ENCODE data around the gene P2RX2. TPM values are rescaled to one million over a fixed set of nuclear protein-coding genes. Genes with fewer than 3 reads are reported as not detected.

The P2RX2 gene
- total RNA-seq, 4 donors from 2014 or later = 0.74 to 2.8 TPM; not detected in 2

DNA sequence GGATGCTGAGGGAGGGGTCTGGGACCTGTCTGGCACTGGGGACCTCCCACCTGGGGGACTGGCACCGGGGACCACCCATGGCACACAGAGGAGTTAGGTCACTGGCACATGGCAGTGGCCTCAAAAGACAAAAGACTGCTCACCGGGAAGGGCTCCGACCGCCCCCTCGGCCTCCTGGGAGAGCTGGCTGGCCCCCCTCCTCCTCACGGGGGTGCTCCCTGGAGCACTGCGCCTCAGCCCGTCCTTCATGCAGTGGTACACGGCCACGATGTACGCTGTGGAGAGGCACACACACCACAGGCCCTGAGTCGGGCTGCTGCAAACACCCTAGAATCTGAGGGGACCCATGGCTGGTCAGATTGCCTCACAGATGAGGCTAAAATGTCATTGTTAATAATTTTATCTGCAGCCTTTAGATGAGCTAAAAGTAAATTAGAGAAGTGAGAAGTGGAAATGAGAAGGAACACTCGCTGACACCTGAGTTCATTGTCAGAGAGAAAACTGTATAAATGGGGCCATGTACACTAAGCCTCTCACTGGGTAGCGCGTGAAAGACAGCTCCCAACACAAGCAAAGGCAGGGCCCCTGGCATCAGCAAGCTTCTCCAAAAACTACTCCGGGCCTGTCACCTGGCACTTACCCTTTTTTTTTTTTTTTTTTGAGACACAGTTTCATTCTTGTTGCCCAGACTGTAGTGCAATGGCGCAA, 14.1 kb downstream of the P2RX2 start:
- TF ChIP-seq, protein P1, sequence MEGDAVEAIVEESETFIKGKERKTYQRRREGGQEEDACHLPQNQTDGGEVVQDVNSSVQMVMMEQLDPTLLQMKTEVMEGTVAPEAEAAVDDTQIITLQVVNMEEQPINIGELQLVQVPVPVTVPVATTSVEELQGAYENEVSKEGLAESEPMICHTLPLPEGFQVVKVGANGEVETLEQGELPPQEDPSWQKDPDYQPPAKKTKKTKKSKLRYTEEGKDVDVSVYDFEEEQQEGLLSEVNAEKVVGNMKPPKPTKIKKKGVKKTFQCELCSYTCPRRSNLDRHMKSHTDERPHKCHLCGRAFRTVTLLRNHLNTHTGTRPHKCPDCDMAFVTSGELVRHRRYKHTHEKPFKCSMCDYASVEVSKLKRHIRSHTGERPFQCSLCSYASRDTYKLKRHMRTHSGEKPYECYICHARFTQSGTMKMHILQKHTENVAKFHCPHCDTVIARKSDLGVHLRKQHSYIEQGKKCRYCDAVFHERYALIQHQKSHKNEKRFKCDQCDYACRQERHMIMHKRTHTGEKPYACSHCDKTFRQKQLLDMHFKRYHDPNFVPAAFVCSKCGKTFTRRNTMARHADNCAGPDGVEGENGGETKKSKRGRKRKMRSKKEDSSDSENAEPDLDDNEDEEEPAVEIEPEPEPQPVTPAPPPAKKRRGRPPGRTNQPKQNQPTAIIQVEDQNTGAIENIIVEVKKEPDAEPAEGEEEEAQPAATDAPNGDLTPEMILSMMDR (IDR thresholded peaks at IDR 0.05) = no peak
- ATAC-seq (ENCODE audit: low FRiP score) (no peak), DNase-seq (ENCODE audit: low spot score) (no peak)

DNA sequence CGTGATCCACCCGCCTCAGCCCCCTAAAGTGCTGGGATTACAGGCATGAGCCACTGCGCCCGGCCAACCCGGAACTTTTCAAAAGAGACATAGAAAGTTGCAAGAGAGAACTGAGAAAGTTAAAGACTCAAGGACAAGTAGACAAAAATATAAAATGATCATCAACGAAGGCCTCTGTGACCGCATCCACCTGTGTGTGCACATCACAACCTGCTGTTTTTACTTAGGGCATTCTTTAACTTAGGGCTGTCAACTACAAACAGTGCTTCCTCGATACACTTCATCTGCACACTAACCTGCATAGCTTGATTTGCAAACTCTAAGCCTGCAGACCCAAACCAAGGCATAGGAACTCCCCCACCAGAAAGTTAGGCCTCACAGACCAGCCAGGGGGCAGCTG, 14.8 kb downstream of the P2RX2 start:
- ATAC-seq (ENCODE audit: low FRiP score) = no peak
- no peak for DNase-seq (ENCODE audit: low spot score)
- TF ChIP-seq, protein P1 (IDR thresholded peaks at IDR 0.05) = no peak

DNA sequence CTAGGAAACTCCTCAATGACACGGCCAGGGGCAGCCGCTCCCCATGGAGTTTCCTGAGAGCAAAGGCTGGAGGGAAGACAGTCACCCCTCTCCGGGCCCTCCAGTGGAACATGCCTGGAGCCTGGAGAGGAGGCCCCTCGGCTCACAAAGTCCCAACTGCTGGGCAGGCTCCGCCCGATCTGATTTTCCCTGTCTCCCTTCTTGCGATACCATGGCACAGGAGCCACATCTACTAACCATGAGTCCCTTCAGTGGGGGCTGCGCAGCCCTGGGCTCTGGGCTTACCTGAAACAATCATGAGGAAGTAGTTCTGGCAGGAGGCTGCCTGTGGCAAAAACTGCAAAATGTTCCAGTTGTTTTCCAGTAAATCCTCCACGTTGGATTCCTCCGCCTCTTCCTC, 15.3 kb downstream of the P2RX2 start:
- TF ChIP-seq, protein P1 (IDR thresholded peaks at IDR 0.05) = no peak
- no peak for ATAC-seq (ENCODE audit: low FRiP score)
- no peak for DNase-seq (ENCODE audit: low spot score)

DNA sequence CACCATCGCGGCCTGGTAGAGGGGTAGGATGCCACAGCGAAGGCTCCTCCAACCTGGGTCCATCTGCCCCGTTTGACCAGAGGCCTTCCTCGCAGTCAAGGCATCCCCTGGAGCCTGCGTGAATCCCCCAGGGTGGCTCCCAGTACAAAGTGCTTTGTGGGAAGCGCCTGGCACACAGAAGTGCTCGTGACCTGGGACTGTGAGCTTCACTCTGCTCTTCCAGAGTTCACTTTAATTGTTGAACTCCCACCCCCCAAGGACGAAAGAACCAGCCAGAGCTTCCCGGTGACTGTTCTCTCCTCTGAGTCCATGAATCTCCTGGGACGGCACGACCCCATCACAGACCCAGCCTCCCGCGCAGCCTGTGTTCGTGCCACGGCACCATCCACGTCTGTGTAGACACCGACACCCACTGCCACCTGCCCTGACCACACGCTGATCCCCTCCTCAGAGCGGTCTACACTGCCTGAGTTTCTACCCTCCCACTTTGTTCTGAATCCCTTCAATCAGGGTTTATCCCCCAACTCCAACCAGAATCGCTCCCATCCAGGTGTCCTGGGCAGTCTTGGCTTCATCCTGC, 15.9 kb downstream of the P2RX2 start:
- TF ChIP-seq, protein P1 (IDR thresholded peaks at IDR 0.05) = no peak
- ATAC-seq (ENCODE audit: low FRiP score) (no peak), DNase-seq (ENCODE audit: low spot score) (no peak)

DNA sequence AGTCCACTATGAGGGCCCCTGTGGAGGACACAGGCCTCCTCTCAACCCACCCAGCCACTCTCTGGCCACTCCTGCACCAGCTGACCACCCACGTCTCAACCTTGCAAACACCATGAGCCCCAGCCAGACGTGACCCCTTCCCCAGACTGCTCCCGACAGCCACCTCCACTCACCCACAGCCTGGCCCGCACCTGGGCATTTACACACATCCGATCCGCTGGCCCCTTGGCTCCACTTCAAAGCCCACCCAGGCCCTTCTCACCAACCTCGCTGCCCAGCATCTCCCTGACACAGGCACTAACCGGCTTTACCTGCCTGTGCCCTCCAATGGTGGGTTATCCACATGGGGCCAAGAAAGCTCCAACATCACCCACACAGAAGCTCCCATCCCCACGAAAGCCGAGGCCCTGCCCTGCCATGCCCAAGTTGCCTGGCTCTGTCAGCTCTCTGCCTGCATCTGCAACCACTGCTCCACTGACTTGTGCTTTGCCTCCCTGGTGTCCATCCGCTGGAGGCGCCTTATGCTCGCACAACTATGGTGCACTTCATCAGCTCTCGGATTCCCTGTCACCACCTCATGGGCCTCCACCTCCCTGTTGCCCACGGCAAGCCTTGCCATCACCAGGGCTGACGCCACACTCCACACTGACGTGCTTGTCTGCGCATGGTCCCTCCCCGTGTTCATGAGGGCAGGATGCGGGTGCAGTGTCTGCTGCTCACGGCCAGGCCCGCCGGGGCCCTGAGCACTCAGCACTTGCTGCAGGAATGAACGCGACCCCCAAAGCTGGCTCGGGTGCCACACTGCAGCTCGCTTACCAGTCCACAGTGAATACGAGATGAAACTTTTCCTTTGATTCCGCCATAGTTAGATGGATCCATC, 16.7 kb downstream of the P2RX2 start:
- TF ChIP-seq, protein P1 (IDR thresholded peaks at IDR 0.05) = no peak
- no peak for ATAC-seq (ENCODE audit: low FRiP score)
- DNase-seq (ENCODE audit: low spot score) = no peak

DNA sequence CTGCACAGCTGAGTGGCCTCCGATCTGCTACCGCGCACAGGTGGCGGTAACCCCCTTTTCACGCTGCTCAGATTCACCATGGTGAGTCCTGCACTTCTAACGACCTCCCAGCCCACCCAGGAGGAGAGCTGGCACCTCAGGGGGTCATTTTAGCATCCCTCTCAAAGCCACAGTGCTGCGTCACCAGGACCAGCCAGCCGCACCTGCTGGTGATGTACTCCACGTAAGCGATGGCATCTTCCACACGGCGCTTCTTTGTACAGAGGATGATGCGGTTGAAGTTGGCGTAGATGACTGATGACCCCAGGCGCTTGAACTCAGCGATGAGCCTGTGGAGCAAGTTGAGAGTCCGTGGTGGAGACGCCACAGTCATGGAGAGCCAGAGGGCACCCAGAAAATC, 19.2 kb downstream of the P2RX2 start:
- no peak for ATAC-seq (ENCODE audit: low FRiP score)
- TF ChIP-seq, protein P1 (IDR thresholded peaks at IDR 0.05) = no peak
- no peak for DNase-seq (ENCODE audit: low spot score)

Data from omental fat pad (tissue), 4 donors.